ENCODE data around the gene CPNE1.
A peak's percentile ranks its signal among the peaks of the same experiment; 100 is the strongest.

Gene CPNE1

DNA sequence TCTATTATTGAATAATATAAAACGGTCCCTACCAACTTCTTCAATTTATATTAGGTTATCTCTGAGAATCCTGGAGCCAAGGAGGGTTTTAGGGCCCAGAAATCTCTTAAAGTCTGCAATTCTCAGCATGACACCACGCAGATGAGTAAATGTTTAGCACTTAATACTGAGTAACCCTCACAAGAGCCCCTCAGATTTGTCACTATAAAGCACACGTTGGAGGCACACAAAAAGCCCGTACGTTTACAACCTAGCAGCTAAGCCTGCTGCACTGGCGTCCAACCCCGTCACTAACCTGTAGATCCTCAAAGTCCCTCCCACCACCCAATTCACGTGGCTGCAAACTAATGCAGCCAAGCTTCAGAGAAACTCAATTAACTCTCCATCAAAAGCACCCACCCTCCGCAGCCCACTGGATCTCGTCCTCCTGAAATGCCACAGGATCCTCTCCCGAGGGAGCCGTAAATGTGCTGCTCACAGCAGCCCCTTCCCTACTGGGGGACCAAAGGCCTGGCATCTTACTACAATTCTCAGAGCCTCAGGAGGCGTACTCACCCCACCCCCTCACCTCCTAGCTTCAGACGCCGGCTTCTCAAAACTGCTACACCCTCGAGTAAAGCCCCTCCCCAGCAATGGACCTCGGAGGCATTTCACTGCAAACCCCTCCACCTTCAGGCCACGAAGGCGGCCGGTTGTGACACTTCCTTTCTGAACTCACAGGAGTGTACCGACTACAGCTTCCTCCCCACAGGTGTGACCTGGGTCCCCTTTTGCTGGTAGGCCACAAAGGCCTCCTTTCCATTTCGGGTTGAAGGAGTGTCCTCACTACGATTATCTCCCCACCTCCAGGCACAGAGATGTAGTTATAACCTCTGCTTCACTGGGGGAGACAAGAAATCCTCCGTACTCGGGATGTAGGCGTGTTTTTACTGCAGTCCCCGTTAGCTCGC, 909 bp downstream of the CPNE1 start:
- CTCF ChIA-PET: interaction anchor here (0.8 to 1.7 kb wide), 5 partner anchors 44 to 290 kb away, joined by 3 to 7 read pairs (median 4); partner anchors contain the start of genes SCAND1 and SPAG4
- TF ChIP-seq, protein P1, sequence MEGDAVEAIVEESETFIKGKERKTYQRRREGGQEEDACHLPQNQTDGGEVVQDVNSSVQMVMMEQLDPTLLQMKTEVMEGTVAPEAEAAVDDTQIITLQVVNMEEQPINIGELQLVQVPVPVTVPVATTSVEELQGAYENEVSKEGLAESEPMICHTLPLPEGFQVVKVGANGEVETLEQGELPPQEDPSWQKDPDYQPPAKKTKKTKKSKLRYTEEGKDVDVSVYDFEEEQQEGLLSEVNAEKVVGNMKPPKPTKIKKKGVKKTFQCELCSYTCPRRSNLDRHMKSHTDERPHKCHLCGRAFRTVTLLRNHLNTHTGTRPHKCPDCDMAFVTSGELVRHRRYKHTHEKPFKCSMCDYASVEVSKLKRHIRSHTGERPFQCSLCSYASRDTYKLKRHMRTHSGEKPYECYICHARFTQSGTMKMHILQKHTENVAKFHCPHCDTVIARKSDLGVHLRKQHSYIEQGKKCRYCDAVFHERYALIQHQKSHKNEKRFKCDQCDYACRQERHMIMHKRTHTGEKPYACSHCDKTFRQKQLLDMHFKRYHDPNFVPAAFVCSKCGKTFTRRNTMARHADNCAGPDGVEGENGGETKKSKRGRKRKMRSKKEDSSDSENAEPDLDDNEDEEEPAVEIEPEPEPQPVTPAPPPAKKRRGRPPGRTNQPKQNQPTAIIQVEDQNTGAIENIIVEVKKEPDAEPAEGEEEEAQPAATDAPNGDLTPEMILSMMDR (IDR thresholded peaks at IDR 0.05; ENCODE audit: control extremely low read depth, extremely low read depth, low read depth, missing control alignments): no peak
- POLR2A ChIA-PET: interaction anchor here (0.5 to 1.7 kb wide), 5 partner anchors 18 to 290 kb away, joined by 3 to 14 read pairs (median 7); no protein-coding TSS in a partner anchor
- DNase-seq (ENCODE audit: extremely low spot score): peak; percentile 48

DNA sequence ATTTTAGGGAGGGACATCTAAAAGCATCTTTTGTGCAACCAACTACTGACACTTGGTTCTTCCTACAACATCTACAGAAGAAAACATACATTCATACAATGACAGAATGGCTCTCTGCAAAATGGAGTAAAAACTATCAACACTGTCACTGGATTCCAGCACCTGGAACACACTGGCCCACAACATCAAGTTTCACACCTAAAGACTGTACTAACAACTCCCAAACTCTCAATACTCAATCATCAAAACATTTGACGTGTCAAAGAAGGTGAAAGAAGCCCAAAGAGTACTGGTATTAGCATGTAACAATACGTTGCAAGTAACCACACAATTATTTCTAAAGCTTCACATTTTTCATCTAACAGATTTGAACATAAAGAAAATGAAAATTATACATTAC, 2.1 kb downstream of the CPNE1 start:
- POLR2A ChIA-PET: no interaction called here
- CTCF ChIA-PET: no interaction called here
- TF ChIP-seq, protein P1 (IDR thresholded peaks at IDR 0.05; ENCODE audit: control extremely low read depth, extremely low read depth, low read depth, missing control alignments): no peak
- DNase-seq (ENCODE audit: extremely low spot score): no peak

- DNase-seq (ENCODE audit: extremely low spot score): no peak
- POLR2A ChIA-PET: no interaction called here
- CTCF ChIA-PET: interaction anchor here (1.3 kb wide), 1 partner anchor 33 kb away, joined by 3 read pairs; no protein-coding TSS in a partner anchor
These were observed 2.8 kb downstream of the CPNE1 start for GRCh38 chr20:35661908-35662307.

GRCh38 chr20:35661053-35661452, 3.6 kb downstream of the CPNE1 start:
- CTCF ChIA-PET: interaction anchor here (1.3 to 4.8 kb wide), 2 partner anchors 32 to 42 kb away, joined by 3 to 25 read pairs; no protein-coding TSS in a partner anchor

More at GRCh38 chr20:35661908-35662307, 2.8 kb downstream of the CPNE1 start:
- TF ChIP-seq, protein P1 (IDR thresholded peaks at IDR 0.05; ENCODE audit: control extremely low read depth, extremely low read depth, low read depth, missing control alignments): no peak

GRCh38 chr20:35660122-35660937, 4.4 kb downstream of the CPNE1 start:
- TF ChIP-seq, protein P1 (IDR thresholded peaks at IDR 0.05; ENCODE audit: control extremely low read depth, extremely low read depth, low read depth, missing control alignments): no peak
- no peak for DNase-seq (ENCODE audit: extremely low spot score)
- POLR2A ChIA-PET: interaction anchor here (0.6 kb wide), 2 partner anchors 16 to 235 kb away, joined by 3 to 7 read pairs; no protein-coding TSS in a partner anchor
- CTCF ChIA-PET: interaction anchor here (1.4 to 4.8 kb wide), 2 partner anchors 41 to 294 kb away, joined by 4 to 25 read pairs; partner anchors contain the start of gene SCAND1

More at GRCh38 chr20:35661053-35661452, 3.6 kb downstream of the CPNE1 start:
- TF ChIP-seq, protein P1 (IDR thresholded peaks at IDR 0.05; ENCODE audit: control extremely low read depth, extremely low read depth, low read depth, missing control alignments): no peak
- POLR2A ChIA-PET: interaction anchor here (0.6 kb wide), 2 partner anchors 15 to 235 kb away, joined by 3 to 7 read pairs; no protein-coding TSS in a partner anchor
- no peak for DNase-seq (ENCODE audit: extremely low spot score)

DNA sequence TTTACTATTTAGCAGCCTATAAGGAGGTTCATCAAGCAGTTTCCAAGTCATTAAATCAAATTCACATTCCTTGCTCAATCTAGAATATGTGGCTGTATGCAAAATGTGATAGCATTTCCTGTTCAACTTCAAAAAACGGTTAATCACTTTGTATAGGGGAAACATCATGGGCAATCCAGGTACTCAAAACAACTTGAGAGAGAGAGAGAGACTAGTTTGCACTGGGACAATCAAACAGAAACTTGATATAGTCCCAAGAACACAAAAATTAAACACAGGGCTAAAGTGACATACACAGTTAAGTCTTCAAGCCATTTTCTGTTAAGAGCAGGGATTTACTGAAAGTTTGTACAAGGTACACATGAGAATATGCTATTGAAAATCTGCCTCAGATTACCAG, 7.4 kb downstream of the CPNE1 start:
- ChIA-PET POLR2A (no interaction called here), CTCF (interaction anchor here (1.0 to 4.8 kb wide), 3 partner anchors 9 to 38 kb away, joined by 3 to 25 read pairs (median 3); no protein-coding TSS in a partner anchor)
- TF ChIP-seq, protein P1 (IDR thresholded peaks at IDR 0.05; ENCODE audit: control extremely low read depth, extremely low read depth, low read depth, missing control alignments): no peak
- DNase-seq (ENCODE audit: extremely low spot score): no peak

Measured in GM10248 (cell line).